ENCODE measurements around the gene KISS1R. TPM values are rescaled to one million over a fixed set of nuclear protein-coding genes. Genes with fewer than 3 reads are reported as not detected.
A peak's percentile ranks its signal among the peaks of the same experiment; 100 is the strongest.
"Not testable (repeated sequence)": the region's sequence is repeated elsewhere in the genome, so short reads cannot be mapped to it uniquely, and the experiment has no call there.

The KISS1R gene
- total and polyA plus RNA-seq, 3 experiments from 2014 or later = 0.49 to 2.3 (median 1.2) TPM

- not testable (repeated sequence) for H3K4me1 ChIP-seq (ENCODE audit: insufficient read depth, low read length); H3K4me1 Mint-ChIP-seq; DNase-seq; H3K9me3 ChIP-seq (ENCODE audit: low read length); H3K27ac ChIP-seq (ENCODE audit: low read depth, low read length); H3K27me3 ChIP-seq (ENCODE audit: insufficient read depth, low read length, poor library complexity, severe bottlenecking); H3K4me3 ChIP-seq (ENCODE audit: low read length); H3K9me3 Mint-ChIP-seq; H3K36me3 ChIP-seq (ENCODE audit: insufficient read depth, low read length); H3K27me3 Mint-ChIP-seq; H3K4me3 Mint-ChIP-seq
- POLR2A ChIA-PET = interaction anchor here (1.5 kb wide), 1 partner anchor 10 kb away, joined by 3 read pairs; no protein-coding TSS in a partner anchor
- Mint-ChIP-seq H3K36me3 (peaks cover 0 to 39% (median 0%) of the 10 kb centered on the region in 3 donors), H3K27ac (peak overlapping the region in 1 of 8 donors; percentile 68)
- CTCF ChIA-PET = interaction anchor here (0.6 to 2.0 kb wide), 3 partner anchors 14 to 107 kb away, joined by 3 to 6 read pairs (median 4); partner anchors contain the start of genes MED16 and RNU6-9
Measured at GRCh38 chr19:877992-878660, 39.0 kb upstream of the KISS1R start.

- not testable (repeated sequence) for H3K9me3 ChIP-seq (ENCODE audit: low read length); H3K4me3 ChIP-seq (ENCODE audit: low read length); DNase-seq; H3K4me1 ChIP-seq (ENCODE audit: insufficient read depth, low read length); H3K36me3 ChIP-seq (ENCODE audit: insufficient read depth, low read length); H3K4me1 Mint-ChIP-seq; H3K27me3 ChIP-seq (ENCODE audit: insufficient read depth, low read length, poor library complexity, severe bottlenecking); H3K27me3 Mint-ChIP-seq; H3K27ac ChIP-seq (ENCODE audit: low read depth, low read length); H3K9me3 Mint-ChIP-seq; H3K4me3 Mint-ChIP-seq
- CTCF ChIA-PET = interaction anchor here (0.7 to 2.0 kb wide), 5 partner anchors 14 to 118 kb away, joined by 3 to 6 read pairs (median 4); partner anchors contain the start of genes MED16 and RNU6-9
- POLR2A ChIA-PET = interaction anchor here (0.6 to 1.5 kb wide), 3 partner anchors 9 to 338 kb away, joined by 3 to 6 read pairs (median 3); no protein-coding TSS in a partner anchor
- peak overlapping the region in 1 of 8 donors; percentile 42 for H3K27ac Mint-ChIP-seq
- peaks cover 0 to 46% (median 0%) of the 10 kb centered on the region in 3 donors for H3K36me3 Mint-ChIP-seq
Measured at GRCh38 chr19:878751-879561, 38.2 kb upstream of the KISS1R start.

DNA sequence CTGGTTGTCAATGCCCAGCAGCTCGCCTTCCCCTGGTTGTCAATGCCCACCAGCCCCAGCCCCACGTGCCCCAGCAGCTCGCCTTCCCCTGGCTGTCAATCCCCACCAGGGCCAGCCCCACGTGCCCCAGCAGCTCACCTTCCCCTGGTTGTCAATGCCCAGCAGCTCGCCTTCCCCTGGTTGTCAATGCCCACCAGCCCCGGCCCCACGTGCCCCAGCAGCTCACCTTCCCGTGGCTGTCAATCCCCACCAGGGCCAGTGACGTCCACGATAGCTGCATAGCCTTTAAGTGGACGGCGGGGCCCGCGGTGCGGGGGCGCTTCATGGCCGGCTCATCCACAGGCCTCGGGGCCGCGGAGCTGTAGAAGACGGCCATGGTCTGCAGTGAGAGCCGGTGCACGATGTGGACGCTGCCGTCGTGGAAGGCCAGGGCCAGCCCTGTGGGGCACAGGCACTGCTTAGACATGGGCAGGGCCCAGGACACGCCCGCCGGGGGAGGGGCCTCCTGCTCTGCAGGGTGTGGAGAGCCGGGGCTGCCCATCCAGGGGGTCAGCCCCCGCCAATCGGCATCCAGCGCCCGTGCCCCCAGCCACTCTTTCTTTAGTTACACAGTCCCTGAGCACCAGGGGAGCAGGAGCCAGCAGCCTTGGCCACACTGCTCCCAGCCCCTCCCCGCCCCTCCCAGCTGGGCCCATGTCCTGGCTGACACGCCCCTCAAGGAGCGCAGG, 37.3 kb upstream of the KISS1R start:
- Mint-ChIP-seq H3K36me3 (peaks cover 0 to 51% (median 0%) of the 10 kb centered on the region in 3 donors), H3K9me3 (no peaks in the 10 kb centered on the region), H3K4me1 (peaks cover 0 to 4% (median 2%) of the 10 kb centered on the region in 3 donors), H3K27me3 (no peaks in the 10 kb centered on the region), H3K4me3 (no peak overlapping the region), H3K27ac (no peak overlapping the region)
- POLR2A ChIA-PET = interaction anchor here (0.6 to 1.5 kb wide), 4 partner anchors 8 to 337 kb away, joined by 3 to 7 read pairs (median 4); no protein-coding TSS in a partner anchor
- Histone ChIP-seq H3K4me1 (ENCODE audit: insufficient read depth, low read length) (no peaks in the 10 kb centered on the region), H3K9me3 (ENCODE audit: low read length) (no peaks in the 10 kb centered on the region), H3K27ac (ENCODE audit: low read depth, low read length) (no peak overlapping the region), H3K36me3 (ENCODE audit: insufficient read depth, low read length) (no peaks in the 10 kb centered on the region), H3K4me3 (ENCODE audit: low read length) (no peak overlapping the region), H3K27me3 (ENCODE audit: insufficient read depth, low read length, poor library complexity, severe bottlenecking) (no peaks in the 10 kb centered on the region)
- CTCF ChIA-PET = interaction anchor here (0.7 to 2.0 kb wide), 6 partner anchors 13 to 117 kb away, joined by 3 to 6 read pairs (median 3); partner anchors contain the start of genes MED16 and RNU6-9
- DNase-seq = no peak

DNA sequence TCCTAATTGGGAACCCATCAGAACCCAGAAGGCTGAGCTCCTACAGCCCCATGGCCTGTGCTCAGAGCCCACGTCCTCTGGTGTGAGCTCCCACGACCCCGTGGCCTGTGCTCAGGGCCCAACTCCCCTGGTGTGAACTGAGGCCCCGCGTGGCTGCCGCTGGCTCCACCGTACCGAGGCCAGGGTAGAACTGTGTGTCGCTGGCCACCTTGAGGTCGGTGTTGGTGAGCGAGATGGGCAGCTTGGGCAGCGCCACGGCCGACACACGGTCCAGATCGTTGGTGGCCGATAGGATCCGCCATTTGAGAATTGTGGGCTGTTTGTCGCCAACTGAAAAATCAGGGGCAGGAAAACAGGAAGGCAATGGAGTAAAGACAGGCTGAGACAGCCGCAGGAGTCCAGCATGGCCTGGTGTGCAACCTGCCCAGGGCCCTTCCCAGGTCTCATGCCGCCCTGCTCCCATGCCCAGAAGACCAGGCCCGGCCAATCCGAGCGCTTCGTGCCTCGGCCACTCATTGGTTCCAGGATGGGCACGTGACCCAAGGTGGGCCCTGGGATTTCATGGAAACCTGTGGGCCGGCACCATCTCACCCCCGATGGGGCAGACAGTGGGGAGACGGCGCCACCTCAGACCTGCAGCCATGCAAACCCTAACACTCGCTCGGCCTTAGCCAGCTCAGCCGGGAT, 35.6 kb upstream of the KISS1R start:
- Histone ChIP-seq H3K9me3 (ENCODE audit: low read length) (no peaks in the 10 kb centered on the region), H3K27ac (ENCODE audit: low read depth, low read length) (no peak overlapping the region), H3K36me3 (ENCODE audit: insufficient read depth, low read length) (peaks cover 3% of the 10 kb centered on the region), H3K4me3 (ENCODE audit: low read length) (no peak overlapping the region), H3K27me3 (ENCODE audit: insufficient read depth, low read length, poor library complexity, severe bottlenecking) (no peaks in the 10 kb centered on the region), H3K4me1 (ENCODE audit: insufficient read depth, low read length) (no peaks in the 10 kb centered on the region)
- CTCF ChIA-PET = interaction anchor here (0.6 to 3.3 kb wide), 7 partner anchors 12 to 112 kb away, joined by 3 to 20 read pairs (median 3); partner anchors contain the start of genes MED16 and RNU6-9
- no peaks in the 10 kb centered on the region for H3K9me3 Mint-ChIP-seq
- H3K36me3 Mint-ChIP-seq = peaks cover 0 to 49% (median 0%) of the 10 kb centered on the region in 3 donors
- peak overlapping the region in 1 of 8 donors; percentile 38 for H3K27ac Mint-ChIP-seq
- POLR2A ChIA-PET = no interaction called here
- H3K4me3 Mint-ChIP-seq = no peak overlapping the region
- H3K4me1 Mint-ChIP-seq = peaks cover 0 to 4% (median 2%) of the 10 kb centered on the region in 3 donors
- DNase-seq = no peak
- H3K27me3 Mint-ChIP-seq = no peaks in the 10 kb centered on the region

DNA sequence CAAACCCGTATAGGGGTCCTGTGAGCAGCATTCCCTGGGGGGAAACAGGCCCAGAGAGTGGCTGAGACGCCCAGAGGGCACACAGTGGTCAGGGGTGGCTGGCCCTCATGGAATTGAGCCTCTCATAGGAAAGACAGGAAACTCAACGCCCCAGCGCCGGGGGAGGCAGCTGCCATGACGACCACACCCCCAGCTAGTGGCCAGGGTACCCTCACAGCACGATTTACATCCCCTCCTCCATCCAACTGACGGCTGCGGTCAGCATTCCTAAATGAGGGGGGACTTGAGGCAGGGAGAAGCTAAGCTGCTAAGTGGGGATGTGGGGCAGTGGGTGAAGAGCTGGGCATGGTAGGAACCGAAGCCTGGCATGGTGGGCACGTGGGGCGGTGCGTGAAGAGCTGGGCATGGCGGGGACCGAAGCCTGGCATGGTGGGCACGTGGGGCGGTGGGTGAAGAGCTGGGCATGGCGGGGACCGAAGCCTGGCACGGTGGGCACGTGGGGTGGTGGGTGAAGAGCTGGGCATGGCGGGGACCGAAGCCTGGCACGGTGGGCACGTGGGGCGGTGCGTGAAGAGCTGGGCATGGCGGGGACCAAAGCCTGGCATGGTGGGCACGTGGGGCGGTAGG, 34.1 kb upstream of the KISS1R start:
- ChIA-PET CTCF (interaction anchor here (0.6 to 3.3 kb wide), 5 partner anchors 10 to 34 kb away, joined by 3 to 20 read pairs (median 3); partner anchors contain the start of genes KISS1R, MED16 and RNU6-9), POLR2A (interaction anchor here (0.5 kb wide), 1 partner anchor 16 kb away, joined by 4 read pairs; no protein-coding TSS in a partner anchor)
- peaks cover 0 to 2% of the 10 kb centered on the region in 2 donors for H3K27me3 Mint-ChIP-seq
- no peak overlapping the region for H3K27ac ChIP-seq (ENCODE audit: low read depth, low read length)
- peaks cover 3% of the 10 kb centered on the region for H3K36me3 ChIP-seq (ENCODE audit: insufficient read depth, low read length)
- no peaks in the 10 kb centered on the region for H3K27me3 ChIP-seq (ENCODE audit: insufficient read depth, low read length, poor library complexity, severe bottlenecking)
- no peak overlapping the region for H3K4me3 ChIP-seq (ENCODE audit: low read length)
- peak overlapping the region in 1 of 8 donors; percentile 10 for H3K27ac Mint-ChIP-seq
- H3K36me3 Mint-ChIP-seq = peaks cover 0 to 52% (median 0%) of the 10 kb centered on the region in 3 donors
- H3K4me3 Mint-ChIP-seq = peak overlapping the region in 1 of 7 donors; percentile 18
- H3K9me3 ChIP-seq (ENCODE audit: low read length) = no peaks in the 10 kb centered on the region
- H3K4me1 Mint-ChIP-seq = peaks cover 0 to 11% (median 4%) of the 10 kb centered on the region in 3 donors
- no peak for DNase-seq
- peaks cover 4% of the 10 kb centered on the region for H3K4me1 ChIP-seq (ENCODE audit: insufficient read depth, low read length)
- H3K9me3 Mint-ChIP-seq = no peaks in the 10 kb centered on the region

DNA sequence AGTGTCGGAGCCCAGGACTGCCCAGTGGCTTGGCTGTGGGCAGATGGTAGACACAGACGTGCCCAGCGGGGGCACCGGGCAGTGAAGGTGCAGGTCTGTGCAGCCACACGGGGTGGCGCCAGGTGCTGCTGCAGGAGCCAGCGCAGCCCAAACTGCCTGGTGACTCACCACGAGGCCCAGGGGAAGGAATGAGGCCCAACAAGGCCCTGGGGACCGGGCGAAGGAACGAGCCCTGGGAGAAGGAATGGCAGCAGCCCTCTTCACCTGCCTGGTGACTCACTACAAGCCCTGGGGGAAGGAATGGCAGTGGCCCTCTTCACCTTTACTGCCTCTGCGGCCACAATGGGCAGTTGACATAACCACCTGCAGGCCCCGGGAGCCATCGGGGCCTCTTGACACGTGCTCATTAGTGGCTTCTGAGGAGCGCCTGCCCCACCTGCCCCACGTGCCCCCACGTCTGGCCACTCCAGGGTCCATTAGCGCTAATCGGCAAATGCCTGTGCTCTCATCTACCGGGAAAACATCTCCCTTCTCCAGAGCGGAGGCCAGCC, 33.4 kb upstream of the KISS1R start:
- ChIA-PET CTCF (interaction anchor here (1.9 to 3.3 kb wide), 2 partner anchors 10 to 20 kb away, joined by 7 to 20 read pairs; partner anchors contain the start of genes MED16 and RNU6-9), POLR2A (no interaction called here)
- Mint-ChIP-seq H3K27ac (no peak overlapping the region), H3K9me3 (no peaks in the 10 kb centered on the region), H3K27me3 (peaks cover 0 to 2% of the 10 kb centered on the region in 2 donors), H3K4me3 (no peak overlapping the region), H3K36me3 (peaks cover 0 to 55% (median 0%) of the 10 kb centered on the region in 3 donors), H3K4me1 (peaks cover 0 to 14% (median 6%) of the 10 kb centered on the region in 3 donors)
- Histone ChIP-seq H3K9me3 (ENCODE audit: low read length) (no peaks in the 10 kb centered on the region), H3K27me3 (ENCODE audit: insufficient read depth, low read length, poor library complexity, severe bottlenecking) (no peaks in the 10 kb centered on the region), H3K4me1 (ENCODE audit: insufficient read depth, low read length) (peaks cover 4% of the 10 kb centered on the region), H3K4me3 (ENCODE audit: low read length) (no peak overlapping the region), H3K27ac (ENCODE audit: low read depth, low read length) (no peak overlapping the region), H3K36me3 (ENCODE audit: insufficient read depth, low read length) (peaks cover 3% of the 10 kb centered on the region)
- no peak for DNase-seq

Data from CD8-positive, alpha-beta memory T cell (primary cell).